LNCAP (cell line): ENCODE data around the gene C9orf85.

ENCODE experiments used
- TF ChIP-seq, protein P1 (sequence below): fragments of 450-650 bp; IDR thresholded peaks from 2 replicates; pipeline ENCODE4 v1.5.1; 2017; ENCODE audit warnings: mild to moderate bottlenecking

The C9orf85 gene

DNA sequence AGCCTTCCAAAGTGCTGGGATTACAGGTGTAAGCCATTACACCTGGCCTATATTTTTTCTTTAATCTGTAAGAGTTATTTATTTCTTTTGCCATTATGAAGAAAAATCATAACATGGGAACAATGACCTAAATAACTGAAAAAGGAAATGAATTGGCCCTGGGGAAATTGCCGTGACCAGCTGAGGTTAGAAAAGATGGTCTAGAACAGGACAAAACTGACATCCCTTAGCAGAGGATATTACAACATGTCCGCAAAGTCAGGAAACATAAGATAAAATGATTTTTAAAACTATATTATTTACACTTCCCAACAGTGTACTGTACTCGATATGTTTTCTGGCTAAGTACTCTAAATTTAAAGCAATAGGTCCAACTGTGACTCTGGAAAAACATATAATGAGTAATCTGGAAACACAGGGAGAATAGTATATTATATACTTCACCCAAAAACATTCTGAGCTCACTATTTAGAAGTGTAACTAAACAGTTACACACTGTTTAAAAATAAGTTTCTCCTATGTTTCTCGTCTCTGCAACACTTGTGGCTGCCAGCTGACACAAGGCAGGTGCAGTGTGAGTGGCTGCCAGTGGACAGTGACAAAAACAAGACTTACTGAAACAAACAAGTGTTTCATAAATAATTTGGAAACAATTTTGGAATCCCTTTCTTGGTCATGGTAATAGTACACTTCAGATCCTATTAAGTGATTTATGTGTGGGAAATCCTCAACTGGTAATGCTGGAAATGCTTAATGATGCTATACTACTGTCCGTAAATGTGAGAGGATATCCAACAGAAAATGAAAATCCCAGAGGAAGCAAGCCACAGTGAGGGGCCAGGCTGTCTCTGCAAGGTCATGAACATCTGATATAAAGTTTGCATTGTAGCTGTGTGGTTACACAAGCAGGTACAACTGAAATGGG, 69.1 kb downstream of the C9orf85 start:
- TF ChIP-seq, protein P1, sequence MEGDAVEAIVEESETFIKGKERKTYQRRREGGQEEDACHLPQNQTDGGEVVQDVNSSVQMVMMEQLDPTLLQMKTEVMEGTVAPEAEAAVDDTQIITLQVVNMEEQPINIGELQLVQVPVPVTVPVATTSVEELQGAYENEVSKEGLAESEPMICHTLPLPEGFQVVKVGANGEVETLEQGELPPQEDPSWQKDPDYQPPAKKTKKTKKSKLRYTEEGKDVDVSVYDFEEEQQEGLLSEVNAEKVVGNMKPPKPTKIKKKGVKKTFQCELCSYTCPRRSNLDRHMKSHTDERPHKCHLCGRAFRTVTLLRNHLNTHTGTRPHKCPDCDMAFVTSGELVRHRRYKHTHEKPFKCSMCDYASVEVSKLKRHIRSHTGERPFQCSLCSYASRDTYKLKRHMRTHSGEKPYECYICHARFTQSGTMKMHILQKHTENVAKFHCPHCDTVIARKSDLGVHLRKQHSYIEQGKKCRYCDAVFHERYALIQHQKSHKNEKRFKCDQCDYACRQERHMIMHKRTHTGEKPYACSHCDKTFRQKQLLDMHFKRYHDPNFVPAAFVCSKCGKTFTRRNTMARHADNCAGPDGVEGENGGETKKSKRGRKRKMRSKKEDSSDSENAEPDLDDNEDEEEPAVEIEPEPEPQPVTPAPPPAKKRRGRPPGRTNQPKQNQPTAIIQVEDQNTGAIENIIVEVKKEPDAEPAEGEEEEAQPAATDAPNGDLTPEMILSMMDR: no peak

DNA sequence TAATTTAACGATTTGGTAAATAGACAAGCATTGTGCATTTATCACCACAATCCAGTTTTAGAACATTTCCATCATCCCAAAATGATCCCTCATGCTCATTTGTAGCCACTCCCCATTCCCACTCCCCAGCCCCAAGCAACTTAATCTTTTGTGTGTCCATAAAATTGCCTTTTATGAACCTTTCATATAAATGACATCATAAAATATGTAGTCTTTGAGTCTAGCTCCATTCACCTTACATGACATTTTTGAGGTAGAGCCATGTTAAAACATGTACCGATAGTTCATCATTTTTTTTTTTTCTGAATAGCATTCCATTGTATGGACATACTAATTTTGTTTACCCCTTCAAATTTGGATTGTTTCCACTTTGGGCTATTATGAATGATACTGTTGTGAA, 70.5 kb downstream of the C9orf85 start:
- TF ChIP-seq, protein P1: no peak

DNA sequence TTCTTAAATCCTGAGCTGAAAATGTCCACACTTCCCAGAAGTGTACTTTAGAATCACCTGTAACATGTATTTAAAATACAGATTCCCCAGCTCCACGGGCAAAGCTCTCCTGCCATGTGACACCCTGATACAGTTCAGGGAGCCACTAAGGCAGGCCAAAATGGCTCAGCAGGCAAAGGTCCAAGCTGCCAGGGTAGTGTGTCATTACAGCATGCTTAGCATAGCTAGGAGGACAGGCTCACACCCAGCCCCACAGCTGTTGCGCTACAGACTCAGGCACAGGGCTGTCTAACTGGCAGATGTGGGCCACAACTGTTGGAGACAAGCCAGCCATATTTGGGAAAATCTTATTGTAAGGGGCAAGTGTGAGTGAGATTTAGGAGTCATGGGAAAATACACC, 73.0 kb downstream of the C9orf85 start:
- TF ChIP-seq, protein P1: no peak

DNA sequence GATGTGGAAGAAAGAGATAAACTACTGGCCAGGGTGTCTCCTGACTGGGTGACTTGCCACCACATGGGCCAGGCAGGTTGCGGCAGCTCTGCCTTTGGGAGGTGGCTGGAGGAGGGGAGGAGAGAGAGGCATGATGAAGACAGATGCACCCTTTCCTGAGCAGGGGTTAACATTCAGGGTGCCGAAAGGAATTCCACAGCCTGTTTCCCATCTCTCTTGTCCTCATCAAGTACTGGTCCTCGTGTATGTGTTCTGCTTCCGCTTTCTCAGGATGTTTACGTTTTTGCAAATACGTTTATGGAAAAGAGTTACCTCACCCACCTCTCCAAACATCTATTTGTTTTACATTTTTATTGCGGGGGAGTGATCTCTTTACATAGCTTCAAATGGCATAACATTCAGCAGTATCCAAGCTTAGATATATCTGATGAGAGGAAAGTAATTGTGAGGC, 73.4 kb downstream of the C9orf85 start:
- TF ChIP-seq, protein P1: no peak

DNA sequence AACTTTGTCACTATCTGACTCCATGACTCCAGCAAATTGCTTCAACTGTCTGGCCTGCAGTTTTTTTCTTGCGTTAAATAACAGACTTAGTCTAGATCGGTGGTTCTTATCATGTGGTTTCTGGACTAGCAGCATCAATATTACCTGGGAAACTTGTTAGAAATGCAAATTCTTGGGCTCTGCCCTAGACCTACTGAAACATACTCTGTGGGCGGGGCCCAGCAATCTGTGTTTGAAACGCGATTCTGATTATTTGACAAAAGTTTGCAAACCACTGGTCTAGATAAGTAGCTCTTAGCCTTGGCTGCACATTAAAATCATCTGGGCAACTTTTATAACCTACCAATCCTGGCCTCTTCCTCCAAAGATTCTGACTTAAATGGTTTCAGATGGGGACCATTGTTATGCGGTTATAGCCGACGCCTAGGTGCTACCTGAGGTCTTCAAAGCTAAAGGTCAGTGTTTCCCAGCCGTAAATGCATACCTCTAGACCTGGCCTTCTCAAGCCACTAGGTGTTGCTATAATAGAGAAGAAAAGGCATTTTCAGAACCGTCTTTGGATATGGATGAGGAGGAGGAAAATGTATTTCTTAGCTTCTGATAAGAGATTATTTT, 74.0 kb downstream of the C9orf85 start:
- TF ChIP-seq, protein P1: peak; percentile 32; the same call in 1 of the 2 replicates

DNA sequence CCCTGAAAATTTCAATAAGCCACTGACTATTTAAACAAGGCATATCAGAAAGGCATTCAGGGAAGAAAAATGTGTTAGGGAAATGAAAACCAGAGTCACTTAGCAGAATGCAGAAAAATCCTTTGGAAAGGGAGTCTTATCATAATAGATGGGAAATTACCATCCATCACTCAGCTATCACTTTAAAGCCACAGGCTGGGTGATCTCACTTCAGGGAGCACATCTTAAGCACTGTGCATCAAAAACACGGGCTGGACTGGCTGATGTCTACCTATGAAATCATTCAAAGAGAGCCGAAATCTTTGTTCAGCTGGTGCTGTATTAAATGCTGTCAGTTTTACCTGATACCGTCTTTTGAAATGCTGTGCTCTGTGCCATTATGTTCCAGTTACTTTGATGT, 75.5 kb downstream of the C9orf85 start:
- TF ChIP-seq, protein P1: no peak

DNA sequence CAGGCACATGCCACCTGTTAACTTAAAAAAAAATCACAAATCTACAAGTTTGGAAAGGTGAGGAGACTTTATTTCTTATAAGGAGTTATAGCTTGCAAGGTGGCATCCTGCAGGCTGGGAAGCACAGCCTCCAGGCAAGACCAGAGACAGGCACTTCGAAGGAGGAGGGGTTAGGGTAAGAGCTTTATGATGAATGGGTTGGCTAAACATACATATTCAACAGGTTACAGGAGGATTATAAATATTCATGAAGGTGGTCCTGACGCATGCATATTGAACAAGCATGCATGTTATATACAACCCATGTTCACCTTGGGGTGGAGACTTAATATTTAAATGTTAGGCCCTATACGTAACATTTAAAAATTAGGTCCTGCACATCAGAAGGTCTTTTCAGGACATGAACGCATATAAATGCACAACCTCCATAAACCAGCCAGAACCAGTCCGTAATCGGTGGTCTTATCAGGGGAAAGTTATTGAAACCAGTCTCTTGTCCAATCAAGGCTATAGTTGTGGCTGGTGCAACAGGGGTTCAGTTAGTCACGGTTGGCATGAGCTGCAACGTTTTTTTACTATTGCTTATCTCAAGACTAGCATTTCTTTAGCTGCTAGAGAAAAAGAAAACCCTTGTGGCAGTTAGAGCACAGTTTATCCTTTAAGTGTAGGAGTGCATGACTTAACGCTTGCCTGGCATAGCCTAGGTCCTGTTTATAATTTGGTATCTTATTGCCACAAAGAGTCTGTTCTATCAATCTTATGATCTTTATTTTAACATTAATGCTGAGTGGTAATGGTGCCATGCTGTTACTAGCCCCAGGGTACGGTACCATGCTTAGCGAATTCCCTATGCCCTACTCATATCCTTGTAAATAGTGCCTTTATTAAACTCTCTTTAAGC, 76.3 kb downstream of the C9orf85 start:
- TF ChIP-seq, protein P1: no peak
